Measurements from ENCODE around the gene SLIT3. TPM values are rescaled to one million over a fixed set of nuclear protein-coding genes. Genes with fewer than 3 reads are reported as not detected.
A peak's percentile ranks its signal among the peaks of the same experiment; 100 is the strongest.

SLIT3 gene
- total RNA-seq, 1 donor from 2014 or later = not detected

DNA sequence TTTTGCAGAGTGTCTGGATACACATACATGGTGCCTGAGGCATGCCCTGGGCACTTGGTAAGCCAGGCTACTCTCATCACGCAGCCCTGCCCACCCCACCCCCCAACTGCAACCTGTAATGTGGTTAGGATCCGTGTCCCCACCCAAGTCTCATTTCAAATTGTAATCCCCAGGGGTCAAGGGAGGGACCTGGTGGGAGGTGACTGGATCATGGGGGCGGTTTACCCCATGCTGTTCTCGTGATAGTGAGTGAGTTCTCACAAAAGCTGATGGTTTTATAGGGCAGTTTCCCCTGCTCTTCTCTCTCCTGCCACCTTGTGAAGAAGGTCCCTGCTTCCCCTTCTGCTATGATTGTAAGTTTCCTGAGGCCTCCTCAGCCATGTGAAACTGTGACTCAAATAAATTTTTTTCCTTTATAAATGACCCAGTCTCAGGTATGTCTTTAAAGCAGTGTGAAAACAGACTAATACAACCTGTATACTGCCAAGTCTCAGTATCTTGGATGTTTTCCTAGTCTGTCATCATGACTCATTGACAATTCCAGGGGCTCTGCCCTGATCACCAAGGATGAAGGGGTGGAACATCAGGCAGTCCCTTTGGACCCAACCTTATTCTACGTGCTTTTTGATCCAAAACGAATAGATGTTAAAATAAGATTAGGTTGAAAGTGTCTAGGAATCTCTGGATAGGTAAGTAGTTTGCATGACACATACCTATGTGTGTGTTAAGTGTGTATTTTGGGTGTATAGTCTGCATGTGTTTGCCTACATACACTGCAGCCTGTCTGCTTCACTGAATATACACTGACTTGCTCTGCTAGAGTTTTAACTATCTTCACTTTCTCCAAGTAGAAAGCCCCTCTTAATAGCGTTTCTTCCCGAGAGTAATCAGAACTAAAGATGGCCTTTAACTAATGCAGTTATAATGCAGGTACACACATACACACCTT, 293.8 kb downstream of the SLIT3 start:
- DNase-seq (ENCODE audit: low read depth) = no peak

- no peak for DNase-seq (ENCODE audit: low read depth)
These were observed 296.4 kb downstream of the SLIT3 start for GRCh38 chr5:169004551-169004950.

GRCh38 chr5:169003721-169004541, 297.0 kb downstream of the SLIT3 start:
- no peak for DNase-seq (ENCODE audit: low read depth)

DNA sequence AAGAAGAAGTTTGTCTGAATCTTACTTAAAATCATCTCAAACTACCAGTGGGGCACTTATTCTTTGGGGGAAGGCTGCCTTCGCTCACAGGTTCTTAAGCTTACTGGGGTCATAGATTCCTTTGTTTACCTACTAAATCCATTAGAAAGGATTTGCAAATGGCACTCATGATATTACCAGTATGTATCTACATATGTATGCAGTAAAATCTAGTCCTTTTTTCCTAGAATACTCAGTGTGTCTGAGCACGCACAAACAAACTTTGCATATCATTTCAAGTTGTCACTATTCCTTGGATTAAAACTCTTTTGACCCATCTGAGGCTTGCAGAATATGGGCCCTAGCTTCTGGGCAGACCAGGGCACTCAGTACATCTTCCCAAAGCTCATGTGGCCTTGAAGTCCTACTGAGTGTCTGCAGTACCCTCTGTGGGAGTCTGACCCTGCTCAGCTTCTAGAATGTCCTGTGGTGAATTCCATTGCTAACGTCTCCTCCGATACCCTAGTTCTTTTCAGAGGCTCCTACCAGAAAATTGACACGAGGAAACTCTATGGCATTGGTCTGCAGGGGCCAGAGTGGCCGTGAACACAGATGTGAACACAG, 297.9 kb downstream of the SLIT3 start:
- DNase-seq (ENCODE audit: low read depth) = no peak

GRCh38 chr5:169001394-169001793, 299.5 kb downstream of the SLIT3 start:
- no peak for DNase-seq (ENCODE audit: low read depth)

- DNase-seq (ENCODE audit: low read depth) = no peak
These were observed 305.9 kb downstream of the SLIT3 start for GRCh38 chr5:168995024-168995423.

DNA sequence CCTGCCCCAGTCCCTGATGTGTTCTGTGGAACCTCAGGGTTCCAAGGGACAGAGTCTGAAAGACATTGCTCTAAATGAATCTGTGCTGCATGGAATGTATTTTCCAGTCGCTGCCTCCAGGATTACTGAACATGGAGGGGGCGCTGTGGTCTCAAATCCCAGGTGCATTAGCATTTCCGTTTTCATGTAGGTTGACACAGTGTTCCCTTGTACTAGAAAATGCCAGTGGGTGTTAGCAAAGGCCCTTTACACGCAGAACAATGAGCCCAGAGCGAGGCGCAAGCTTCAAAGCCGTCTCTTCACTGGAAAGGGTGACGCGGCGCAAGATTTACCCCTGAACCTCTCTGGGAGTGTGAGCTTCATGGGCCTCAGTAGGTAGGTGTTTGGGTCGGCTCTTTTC, 308.3 kb downstream of the SLIT3 start:
- no peak for DNase-seq (ENCODE audit: low read depth)

GRCh38 chr5:168992016-168992415, 308.9 kb downstream of the SLIT3 start:
- no peak for DNase-seq (ENCODE audit: low read depth)

GRCh38 chr5:168991311-168991710, 309.6 kb downstream of the SLIT3 start:
- no peak for DNase-seq (ENCODE audit: low read depth)

- peak; percentile 5 for DNase-seq (ENCODE audit: low read depth)
These were observed 310.3 kb downstream of the SLIT3 start for GRCh38 chr5:168990679-168991078.

DNA sequence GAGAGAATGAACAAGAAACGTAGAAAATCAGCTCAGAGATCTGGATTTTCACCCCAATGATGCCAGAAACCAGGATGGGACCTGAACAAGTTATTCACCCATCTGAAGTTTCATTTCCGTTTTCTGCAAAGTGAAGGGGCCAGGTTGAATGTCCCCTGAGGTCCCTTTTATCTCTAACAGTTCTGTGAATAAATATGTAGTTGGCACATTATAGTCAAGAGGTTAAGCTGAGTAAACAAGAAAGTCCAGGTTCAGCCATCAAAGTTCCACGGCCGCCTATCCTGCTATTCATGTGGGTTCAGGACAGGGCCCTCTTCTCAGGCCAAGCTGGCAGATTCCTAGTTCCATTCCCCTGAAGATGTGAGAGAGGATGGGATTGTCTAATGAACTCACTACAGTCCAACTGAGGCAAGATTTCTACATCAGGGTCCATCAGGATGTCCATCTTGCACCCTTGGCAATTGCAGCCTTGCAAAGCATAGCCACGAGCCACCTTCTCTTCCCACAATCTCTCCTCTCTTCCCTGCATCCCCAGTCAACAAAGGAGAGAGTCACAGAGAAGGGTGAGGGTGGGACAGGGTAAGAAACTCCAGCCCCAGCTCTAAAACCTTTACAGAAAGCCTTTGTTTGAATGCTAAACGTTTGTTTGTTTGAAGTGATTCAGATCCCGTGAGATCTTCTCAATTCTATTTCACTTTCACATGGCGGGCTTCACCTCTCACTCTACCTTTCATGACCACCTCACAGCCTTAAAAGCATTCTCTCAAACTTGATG, 311.0 kb downstream of the SLIT3 start:
- DNase-seq (ENCODE audit: low read depth) = no peak

GRCh38 chr5:168988699-168989098, 312.2 kb downstream of the SLIT3 start:
- no peak for DNase-seq (ENCODE audit: low read depth)

GRCh38 chr5:168987543-168988300, 313.2 kb downstream of the SLIT3 start:
- DNase-seq (ENCODE audit: low read depth) = peak; percentile 64

DNA sequence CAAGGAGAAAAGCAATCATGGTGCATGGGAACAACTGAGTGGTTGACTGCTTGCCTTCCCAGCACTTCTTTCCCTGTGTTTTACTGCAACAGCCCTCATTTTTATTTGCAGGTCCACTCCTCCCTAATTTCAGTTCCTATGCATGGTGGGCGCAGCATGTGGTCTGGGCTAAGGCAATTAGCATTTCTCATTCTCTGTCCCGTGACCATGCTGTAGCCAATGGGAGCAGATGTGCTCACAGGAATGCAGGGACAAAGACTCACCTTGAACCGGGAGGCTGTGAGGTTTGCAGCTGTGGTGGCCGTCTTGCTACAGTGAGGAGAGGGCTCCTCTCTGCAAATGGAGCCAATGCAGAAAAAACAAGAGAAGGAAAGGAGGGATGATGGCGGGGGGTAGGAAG, 315.5 kb downstream of the SLIT3 start:
- DNase-seq (ENCODE audit: low read depth) = no peak

GRCh38 chr5:168984135-168984675, 316.7 kb downstream of the SLIT3 start:
- DNase-seq (ENCODE audit: low read depth) = no peak

GRCh38 chr5:168979135-168979534, 321.8 kb downstream of the SLIT3 start:
- no peak for DNase-seq (ENCODE audit: low read depth)

- DNase-seq (ENCODE audit: low read depth) = no peak
These were observed 322.4 kb downstream of the SLIT3 start for GRCh38 chr5:168978500-168978899.

DNA sequence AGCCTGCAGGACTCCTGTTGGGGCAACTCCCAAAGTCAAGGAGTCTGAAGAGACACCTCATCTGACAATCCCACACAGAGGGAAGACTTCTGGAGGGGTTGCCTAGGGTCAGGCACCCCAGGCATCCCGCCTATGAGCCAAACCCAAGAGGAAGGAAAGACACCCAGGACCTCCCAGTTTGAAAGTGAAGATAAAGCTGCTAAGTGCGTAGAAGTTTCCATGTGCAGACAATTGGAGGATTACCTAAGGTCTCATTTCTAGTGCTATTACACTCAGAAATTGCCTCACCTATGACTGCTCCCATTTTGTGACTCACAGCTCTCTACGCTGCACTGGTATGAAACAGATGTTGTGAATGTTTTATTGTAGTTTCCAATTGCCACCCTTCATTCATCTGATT, 322.9 kb downstream of the SLIT3 start:
- DNase-seq (ENCODE audit: low read depth) = no peak

GRCh38 chr5:168976311-168976970, 324.5 kb downstream of the SLIT3 start:
- DNase-seq (ENCODE audit: low read depth) = no peak
